Epithelial cell of prostate (primary cell): ENCODE measurements around the gene TTLL9.

Experiments
- DNase-seq: peaks from one replicate; pipeline ENCODE4 v3.0.0-alpha.2; 2011; ENCODE audit warnings: low read depth, low spot score
- H3K27ac ChIP-seq: fragments of 450-650 bp; 2 replicates; pipeline ENCODE4 v1.5.1; 2017; ENCODE audit warnings: mild to moderate bottlenecking

The TTLL9 gene

DNA sequence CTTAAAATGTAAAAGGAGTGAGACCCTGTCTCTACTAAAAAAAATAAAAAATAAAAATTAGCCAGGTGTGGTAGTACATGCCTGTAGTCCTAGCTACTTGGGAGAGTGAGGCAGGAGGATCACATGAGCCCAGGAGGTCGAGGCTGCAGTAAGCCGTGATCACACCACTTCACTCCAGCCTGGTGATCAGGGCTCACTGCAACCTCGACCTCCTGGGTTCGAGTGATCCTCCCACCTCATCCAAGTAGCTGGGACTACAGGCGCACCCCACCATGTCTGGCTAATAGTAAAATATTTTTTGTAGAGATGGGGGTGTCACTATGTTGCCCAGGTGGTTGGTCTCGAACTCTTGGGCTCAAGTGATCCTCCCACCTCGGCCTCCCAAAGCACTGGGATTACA is 17.0 kb upstream of the TTLL9 start:
- DNase-seq = no peak
- H3K27ac ChIP-seq = no peak overlapping the region

- DNase-seq = no peak
- no peak overlapping the region for H3K27ac ChIP-seq
Observed at GRCh38 chr20:31856516-31856915, 13.9 kb upstream of the TTLL9 start.

DNA sequence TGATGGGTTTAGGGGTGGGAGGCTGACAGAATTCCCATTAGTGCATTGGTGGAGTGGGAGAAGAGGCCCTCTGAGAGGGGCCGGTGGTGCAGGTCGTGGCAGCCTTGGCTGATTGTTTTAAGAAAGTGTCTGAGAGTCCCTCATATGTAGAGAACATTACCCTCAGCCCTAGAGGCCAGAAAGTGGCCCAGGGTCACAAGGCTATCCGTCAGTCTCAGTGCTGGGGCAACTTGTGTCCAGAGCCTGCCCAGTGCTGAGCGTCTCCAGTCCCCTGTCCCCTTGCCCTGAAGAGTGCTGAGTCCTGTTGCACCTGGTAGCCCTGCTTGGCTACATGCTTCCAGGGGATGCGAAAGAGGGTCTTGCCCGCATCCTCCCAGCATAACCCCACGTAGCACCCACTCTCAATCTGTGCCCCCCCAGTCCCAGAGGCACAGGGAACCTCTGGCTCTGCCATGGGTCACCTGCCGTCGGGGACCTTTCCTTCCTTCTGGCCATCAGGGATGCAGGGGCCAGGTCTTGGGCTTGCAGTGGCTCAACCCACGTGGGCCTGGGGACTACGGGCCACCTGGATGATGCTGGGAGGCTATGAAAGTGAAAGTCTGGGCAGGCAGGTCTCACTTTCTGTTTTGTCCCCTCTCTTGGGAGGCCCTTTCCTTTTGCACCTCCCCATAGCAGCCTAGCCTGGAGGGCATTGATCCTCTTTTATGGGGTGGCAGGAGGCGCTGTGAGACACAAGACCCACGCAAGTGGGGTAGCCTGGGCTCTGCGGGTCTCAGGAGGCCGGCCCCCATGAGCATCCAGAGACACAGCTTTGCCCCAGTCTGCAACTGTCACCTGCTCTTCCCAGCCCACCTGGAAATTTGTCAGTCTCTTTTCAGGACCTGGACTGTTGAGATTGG is 12.3 kb upstream of the TTLL9 start:
- DNase-seq = no peak

GRCh38 chr20:31858760-31859083 is 11.7 kb upstream of the TTLL9 start:
- no peak for DNase-seq
- H3K27ac ChIP-seq = no peak overlapping the region

More for the DNA sequence above, 12.3 kb upstream of the TTLL9 start:
- no peak overlapping the region for H3K27ac ChIP-seq

DNA sequence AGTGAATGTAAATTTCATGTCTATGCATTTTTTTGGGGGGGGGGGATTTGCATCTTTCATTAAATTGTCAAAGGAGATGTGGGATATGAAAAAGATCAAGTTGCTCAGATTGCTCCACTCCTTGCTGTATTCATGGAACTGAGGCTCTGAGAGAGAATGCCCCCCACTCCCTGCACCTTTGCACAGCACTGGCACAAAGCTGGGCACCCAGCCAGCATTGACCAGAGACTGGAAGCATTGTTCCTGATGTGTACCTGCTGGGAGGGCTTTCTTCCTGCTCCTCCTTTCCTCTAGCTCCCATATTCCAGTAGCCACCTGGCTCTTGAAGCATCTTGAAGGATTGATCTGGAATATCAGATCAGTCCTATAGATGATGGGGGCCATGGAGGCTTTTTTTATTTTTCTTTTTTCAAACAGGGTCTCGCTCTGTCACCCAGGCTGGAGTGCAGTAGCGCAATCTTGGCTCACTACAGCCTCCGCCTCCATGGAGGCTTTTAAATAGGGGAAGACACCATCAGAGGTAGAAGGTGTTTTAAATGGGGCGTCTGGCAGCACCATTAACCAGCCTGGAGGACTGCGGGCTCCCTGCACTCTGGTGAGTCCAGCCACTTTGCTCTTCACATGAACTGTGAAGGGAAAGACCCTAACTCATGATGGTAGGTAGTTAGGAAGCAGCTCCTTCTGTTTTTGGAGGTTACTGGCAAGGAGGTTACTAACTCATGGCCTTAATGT is 11.0 kb upstream of the TTLL9 start:
- no peak for DNase-seq
- no peak overlapping the region for H3K27ac ChIP-seq

DNA sequence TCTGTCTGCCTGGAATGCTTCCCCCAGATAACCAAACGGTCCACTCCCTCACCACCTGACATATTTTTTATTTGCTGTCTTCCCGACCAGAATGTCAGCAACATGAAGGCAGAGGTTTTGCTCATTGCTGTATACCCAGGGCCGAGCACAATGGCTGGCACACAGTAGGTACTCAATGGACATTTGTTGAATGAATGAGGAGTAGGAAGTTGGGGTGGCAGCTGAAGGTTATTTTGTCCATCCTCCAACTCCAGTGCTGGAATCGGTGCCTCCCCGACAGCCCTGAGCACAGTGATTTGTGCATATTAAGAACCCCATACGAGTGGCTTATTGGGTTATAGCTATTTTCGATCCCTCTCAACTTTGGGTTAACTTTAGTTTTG is 10.4 kb upstream of the TTLL9 start:
- no peak for DNase-seq
- no peak overlapping the region for H3K27ac ChIP-seq

DNA sequence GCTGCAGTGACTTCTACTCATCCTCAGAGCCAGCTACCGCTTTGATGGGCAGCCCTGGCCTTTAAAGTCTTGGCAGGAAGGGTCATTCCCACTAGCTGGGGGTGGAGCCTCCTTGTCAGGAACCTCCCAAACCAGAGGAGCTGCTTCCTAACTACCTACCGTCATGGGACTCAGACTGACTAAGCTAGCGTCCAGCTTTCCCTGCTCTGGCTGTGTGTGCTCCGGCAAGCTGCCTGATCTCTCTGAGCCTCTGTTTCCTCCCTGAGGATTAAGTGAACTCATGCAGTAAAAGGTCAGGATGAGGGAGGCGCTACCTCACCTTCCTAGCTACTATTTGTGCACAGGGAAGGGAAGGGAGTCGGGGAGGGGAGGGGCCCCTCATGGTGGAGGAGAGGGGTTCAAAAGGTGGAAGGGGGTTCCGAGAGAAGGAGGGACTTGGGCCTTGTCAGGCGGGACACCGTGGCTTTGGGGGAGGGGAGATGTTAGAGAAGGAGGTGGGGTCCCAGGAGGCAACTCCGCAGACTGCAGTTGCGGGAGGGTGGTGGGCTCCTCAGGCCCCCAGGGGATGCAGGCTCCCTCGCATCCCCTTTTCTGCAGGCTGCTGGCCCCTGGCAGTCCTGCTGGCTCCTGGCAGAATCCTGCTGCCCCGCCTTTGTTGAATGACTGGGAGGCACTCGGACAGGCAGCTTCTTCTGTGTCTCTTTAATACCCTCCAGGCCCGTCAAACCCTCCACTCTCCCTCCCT is 9.9 kb upstream of the TTLL9 start:
- DNase-seq = peak; percentile 37
- H3K27ac ChIP-seq = no peak overlapping the region

DNA sequence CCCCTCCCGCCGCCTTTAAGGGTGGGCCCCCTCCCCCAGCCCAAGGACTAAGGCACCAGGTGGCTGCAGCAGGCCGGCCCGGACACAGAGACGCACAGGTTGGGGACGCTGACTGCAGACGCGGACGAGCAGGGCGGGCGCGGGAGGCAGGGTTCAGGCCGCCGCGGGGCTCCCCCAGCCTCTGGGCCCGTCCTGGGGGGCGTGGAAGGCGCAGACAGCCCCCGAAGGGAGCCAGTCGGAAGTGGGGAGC is 9.4 kb upstream of the TTLL9 start:
- DNase-seq = no peak
- H3K27ac ChIP-seq = no peak overlapping the region

DNA sequence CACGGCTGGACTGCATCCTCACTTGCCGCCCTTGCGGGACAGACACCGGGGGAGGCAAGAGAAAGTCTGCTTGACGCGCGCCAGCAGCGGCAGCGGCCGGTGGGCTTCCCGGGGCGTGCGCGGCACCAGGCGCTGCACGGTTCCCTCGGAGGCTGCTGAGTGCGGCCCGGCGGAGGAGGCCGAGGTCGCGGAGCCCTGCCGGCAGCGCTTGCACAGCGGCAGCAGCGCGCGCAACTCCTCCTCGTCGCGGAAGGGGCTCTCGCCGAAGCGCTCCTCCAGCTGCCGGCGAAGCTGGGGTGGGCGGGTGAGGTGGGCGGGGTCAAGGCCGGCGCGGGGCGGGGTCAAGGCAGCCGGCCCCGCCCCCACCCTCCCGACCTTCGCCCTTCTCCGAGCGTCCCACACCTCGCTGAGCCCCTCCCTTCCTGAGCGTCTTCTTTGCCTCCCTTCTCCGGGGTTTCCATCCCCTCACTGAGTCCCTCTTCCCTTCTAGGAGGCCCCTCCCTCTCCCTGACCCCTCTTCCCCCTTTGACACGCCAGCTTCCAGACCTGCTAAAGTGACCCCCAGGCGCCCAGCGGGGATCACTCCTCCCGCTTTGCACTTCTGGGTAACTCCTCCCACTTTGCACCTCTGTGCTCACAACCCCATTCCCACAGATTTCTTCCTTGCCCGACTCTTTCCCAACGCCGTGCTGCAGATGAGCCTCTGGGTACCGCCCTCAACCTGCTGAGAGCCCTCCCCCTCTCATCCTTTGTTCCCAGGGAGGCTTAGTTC is 8.9 kb upstream of the TTLL9 start:
- DNase-seq = no peak
- H3K27ac ChIP-seq = no peak overlapping the region

GRCh38 chr20:31862157-31862470 is 8.3 kb upstream of the TTLL9 start:
- no peak for DNase-seq
- no peak overlapping the region for H3K27ac ChIP-seq

DNA sequence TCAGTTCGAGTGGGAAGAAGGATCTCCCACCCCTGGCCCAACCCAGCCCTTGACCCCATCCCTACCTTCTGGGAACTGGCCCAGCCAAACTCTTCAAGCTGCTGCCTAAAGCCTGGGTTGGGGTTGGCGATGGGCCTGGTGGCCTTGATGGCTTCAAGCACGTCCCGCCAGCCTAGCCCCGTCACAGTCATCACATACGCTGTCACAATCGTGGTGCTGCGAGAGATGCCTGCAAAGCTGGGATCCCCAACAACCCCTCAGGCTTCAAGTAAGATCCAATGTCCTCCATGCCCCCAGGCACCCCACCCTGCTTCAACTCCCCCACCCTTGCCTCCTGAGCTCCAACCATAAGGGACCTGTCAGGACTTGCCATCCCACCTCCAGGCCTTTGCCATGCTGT is 7.9 kb upstream of the TTLL9 start:
- no peak for DNase-seq
- H3K27ac ChIP-seq = no peak overlapping the region

GRCh38 chr20:31863296-31864085 is 6.9 kb upstream of the TTLL9 start:
- no peak overlapping the region for H3K27ac ChIP-seq
- DNase-seq = no peak

DNA sequence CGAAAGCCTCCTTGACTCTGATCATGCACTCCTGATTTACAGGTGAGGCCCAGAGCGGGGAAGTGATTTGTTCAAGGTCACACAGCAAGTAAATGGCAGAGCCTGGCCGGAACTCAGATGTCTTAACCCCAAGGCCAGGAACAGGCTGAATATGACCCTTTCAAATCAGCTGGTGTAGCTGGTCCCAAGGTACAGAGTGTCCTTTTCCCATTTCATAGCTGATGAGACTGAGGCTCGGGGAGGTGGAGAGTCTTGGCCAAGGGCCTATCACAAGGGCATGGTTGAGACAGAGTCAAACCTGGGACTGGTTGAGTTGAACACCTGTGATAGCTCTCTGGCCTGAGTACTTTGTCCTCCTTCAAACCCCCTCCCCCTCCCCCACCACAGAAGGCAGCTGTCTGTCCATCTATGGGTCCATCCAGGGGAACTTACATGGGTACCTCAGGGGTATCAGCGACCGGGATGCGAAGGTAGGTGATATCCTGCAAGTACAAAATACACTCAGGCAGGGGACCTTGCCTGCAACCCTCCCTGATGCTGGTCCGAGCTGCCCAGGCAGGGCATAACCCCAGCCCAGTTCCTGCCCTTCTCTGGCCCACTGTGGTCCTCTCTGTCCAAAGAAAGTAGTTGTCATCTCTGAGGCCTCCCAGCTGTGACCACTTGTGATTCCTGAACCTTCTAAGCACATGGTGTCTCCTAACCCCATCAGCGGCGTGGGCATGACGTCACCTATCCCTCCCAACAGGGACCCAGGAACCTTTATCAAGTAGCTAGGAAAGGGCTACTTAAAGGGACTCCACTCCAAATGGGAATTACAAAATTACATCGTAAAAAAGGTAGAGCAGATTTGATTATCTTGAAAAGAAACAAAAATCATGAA is 5.7 kb upstream of the TTLL9 start:
- no peak for DNase-seq
- H3K27ac ChIP-seq = no peak overlapping the region

DNA sequence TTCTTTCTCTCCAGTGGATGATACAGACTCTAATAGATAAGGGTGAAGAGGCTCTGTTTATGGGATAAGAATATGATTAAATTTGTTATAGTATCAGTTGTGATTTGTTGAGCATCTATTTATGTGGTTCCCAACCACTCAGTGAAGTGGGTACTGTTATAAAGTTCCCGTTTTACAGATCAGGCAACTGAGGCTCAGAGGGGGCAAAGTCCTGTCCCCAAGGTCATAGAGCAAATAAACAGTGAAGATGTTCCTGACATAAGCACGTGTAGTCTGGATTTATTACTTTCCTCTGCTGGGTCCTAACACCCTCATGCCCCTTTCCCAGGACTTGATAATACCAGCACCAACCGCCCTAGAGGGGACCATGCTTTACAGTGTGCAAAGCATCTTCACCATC is 4.2 kb upstream of the TTLL9 start:
- DNase-seq = no peak
- no peak overlapping the region for H3K27ac ChIP-seq

DNA sequence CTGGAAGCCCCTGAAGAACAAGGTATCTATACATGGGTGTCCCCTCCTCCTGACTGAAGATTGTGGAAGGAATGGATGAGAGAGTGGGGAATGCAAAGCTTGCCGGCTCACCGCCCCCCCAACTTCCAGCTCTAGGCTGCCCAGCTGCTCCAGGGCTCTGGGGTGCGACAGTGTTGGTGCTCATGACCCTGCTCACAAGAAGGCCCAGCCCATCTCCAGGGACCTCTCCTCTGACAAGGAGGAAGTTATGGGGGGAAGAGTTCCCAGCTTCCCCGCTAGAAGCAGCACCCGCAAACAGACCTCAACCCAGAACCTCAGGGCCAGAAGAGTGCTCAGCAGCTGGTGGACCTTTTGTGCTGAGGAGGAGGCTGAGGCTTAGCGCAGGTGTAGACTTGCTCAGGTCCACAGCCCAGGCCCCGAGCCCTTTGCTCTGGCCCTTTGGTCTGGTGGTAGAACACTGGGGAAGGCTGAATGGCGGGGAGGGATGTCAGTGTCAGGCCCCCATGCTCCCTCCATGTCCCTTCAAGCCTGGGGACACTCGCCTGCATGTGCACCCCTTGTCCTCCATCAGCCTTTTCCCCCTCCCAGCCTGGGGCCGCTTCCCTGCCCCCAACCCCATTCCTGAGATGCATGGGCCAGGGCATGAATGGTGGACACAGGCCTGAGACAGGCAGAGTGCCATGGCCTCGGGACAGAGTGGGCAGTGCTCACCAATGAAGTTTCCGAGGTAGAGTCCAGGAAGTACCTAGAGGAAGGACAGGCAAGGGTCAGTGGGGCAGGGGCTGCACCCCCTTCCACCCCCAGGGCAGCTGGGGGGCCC is 1.4 kb upstream of the TTLL9 start:
- no peak overlapping the region for H3K27ac ChIP-seq
- no peak for DNase-seq

GRCh38 chr20:31869673-31869941 is 827 bp upstream of the TTLL9 start:
- no peak overlapping the region for H3K27ac ChIP-seq
- no peak for DNase-seq

GRCh38 chr20:31870726-31871617 is 538 bp downstream of the TTLL9 start:
- DNase-seq = no peak
- H3K27ac ChIP-seq = no peak overlapping the region

- DNase-seq = no peak
- H3K27ac ChIP-seq = no peak overlapping the region
Observed at GRCh38 chr20:31871618-31871954, 1.2 kb downstream of the TTLL9 start.
